Suprapubic skin (tissue), 3 donors: Measurements from ENCODE around the gene KIRREL1.

Source experiments
- CTCF ChIP-seq, 2 donors: fragments of 200-600 bp in 1 of 2; fragments of 450-650 bp in 1 of 2; sonication (generic) in 1 of 2; IDR thresholded peaks; one replicate each; pipeline ENCODE4 v1.5.1; 2016 to 2019; ENCODE audit warnings: antibody characterized with exemption in 2 of 2, mild to moderate bottlenecking in 1 of 2, moderate library complexity in 1 of 2
- POLR2A ChIP-seq, 2 donors: fragments of 450-650 bp; IDR thresholded peaks; one replicate each; pipeline ENCODE4 v1.6.1; 2017; ENCODE audit warnings: antibody characterized with exemption in 2 of 2, mild to moderate bottlenecking in 2 of 2, moderate library complexity in 2 of 2

DNA sequence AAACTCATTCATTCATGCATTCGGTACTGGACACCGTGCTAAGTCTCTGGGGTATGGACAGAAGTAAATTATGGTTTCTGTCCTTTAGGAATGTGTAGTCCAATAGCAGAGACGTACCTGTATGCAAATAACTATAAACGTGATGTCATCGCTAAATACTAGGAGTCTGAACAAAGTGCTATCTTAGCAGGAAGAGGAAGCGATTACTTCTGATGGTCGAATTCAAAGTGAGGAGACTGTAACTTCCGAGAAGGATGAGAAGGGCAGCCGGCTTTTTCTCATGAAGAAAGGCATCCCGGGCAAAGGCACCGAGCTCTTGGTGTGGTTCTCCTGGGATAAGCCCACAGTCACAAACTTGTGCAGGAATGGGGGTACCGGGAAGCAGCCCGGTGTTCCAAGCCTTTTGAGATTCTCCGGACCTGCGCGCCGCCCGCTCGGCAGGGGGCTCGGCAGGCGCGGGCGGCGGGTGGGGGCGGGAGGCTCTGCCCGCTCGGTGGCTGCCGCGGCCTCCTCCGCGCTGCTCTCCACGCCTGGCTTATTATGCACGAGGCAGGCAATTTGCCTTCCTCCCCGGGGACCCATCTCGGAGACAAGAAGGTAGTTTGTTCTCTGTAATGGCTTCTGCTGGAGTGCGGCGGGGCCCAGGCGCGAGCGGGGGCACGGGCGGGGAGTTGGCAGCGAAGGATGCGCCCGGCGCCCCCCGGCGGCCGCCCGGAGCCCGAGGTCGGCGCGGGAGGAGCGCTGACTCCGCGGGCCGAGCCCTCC lies 119.7 kb downstream of the KIRREL1 start:
- TF ChIP-seq POLR2A (IDR thresholded peaks at IDR 0.05), result no peak
- peak in 1 of 2 donors; percentile 49 for TF ChIP-seq CTCF (IDR thresholded peaks at IDR 0.05)
